ENCODE measurements around the gene SSRP1.
"Not testable (repeated sequence)": the region's sequence is repeated elsewhere in the genome, so short reads cannot be mapped to it uniquely, and the experiment has no call there.

Gene SSRP1

DNA sequence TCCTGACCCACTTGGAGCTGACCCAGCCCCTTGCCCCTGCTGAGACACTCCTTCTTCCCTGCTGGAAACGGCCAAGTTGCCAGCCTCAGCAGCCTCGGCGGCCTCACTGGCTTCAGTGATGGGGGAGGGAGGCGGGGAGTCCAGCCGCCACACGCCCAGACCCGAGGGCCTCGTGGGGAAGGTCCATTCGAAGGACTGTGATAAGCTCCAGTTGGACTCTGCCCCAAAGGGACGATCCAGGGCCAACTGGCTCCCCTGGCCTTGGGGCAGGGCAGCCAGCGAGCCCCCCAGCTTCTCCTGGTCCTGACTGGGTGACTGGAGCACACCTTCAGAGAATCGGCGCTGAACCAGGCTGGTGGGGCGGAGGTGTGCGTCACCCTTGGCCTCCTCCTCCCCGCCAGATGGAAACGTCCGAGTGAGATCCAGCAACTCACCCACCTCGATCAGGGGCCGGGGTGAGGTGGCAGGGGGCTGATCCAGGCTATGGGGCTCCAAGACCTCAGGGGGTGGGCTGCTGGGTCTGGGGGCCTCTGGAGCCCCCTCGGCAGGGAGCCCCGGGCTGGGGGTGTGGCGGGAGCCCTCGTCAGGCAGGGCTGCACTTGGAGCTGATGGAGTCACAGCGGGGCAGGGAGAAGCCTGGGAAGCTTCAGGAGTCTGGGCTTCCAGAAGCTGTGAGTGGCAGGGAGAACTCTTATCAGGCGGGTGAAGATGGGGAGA lies 22.5 kb downstream of the SSRP1 start:
- no peak for DNase-seq

- DNase-seq = no peak
These were observed 23.1 kb downstream of the SSRP1 start for GRCh38 chr11:57312511-57313021.

- DNase-seq = peak; percentile 18
These were observed 24.4 kb downstream of the SSRP1 start for GRCh38 chr11:57311109-57311936.

DNA sequence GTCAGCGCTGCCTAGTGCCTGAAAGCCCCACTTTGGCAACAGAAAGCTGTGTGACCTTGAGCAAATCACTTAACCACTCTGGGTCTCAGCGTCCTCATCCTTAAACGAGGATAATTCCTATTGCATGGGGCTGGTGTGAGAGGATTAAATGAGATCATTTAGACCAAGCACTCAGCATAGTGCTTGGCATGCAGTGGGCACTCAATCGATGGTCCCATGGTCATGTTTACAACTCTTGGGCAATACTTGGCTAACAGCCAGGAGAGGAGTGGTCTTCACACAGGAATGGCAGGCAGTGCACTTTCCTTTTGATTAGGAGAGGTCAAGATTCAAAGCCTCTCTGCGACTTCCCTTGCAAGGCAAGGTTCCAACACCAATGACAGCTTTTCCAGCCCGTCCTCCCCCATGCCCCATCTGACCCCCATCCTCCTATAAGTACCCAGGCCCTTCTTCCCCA lies 25.0 kb downstream of the SSRP1 start:
- no peak for DNase-seq

DNA sequence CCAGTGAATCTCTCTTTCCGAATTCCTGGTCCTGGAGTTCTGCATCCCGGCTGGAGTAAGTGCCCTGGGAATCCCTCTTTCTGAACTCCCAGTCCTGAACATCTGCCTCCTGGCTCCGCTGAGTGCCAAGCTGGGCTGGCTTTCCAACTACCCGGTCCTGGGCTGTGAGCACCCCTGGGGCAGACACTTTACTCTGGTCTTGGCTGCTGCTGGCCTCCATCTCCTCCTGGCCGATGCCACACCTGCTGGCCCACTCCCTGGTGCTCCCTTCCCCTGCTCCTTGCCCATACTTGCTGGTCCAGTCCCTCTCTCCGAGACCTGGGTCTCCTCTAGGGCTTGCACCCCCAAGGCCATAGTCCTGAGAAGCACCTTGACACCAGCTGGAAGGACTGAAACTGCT lies 25.6 kb downstream of the SSRP1 start:
- no peak for DNase-seq

DNA sequence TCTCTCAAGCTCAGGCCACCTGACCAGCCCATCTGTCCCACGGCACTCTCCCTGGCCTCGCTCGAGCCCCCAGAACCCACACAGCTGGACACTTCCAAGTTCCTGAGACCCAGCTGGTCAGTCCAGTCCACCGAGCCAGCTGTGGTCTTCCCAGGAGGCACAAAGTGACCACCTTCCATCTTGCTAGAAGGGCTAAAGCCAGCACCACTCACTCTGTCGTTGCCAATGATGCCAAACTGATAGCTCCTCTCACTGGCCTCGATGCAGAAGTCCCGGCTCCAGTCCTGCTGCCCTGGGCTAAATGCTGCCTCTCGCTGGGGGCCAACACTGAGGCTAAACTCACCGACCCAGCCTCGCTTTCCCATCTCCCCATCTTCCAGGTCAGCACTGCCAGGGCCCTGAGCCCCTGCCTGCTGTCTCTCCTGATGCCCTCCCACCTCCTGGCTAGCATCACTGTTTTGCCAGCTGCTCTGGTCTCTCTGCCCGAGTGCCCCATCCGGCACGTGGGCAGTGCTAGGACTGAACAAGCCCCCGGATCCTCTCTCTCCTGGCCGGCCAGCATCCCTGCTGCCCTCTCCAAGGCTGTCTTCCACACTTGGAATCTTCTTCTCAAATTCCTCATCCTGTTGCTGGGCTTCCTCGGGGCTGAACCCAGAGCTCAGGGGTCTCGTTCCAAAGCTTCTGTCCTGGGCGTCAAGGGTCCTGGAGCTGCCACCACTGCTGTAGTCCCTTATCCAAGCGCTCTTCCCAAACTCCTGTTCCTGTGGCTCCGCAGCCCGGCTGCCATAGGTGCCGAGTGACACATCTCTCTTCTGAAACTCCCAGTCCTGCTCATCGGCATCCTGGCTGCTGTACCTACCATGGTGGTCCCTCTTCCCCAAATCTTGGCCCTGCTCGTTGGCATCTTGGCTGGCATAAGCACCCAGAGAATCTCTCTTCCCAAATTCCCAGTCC lies 26.3 kb downstream of the SSRP1 start:
- no peak for DNase-seq

- no peak for DNase-seq
These were observed 27.1 kb downstream of the SSRP1 start for GRCh38 chr11:57308426-57309060.

- DNase-seq = no peak
These were observed 27.9 kb downstream of the SSRP1 start for GRCh38 chr11:57307666-57308270.

DNA sequence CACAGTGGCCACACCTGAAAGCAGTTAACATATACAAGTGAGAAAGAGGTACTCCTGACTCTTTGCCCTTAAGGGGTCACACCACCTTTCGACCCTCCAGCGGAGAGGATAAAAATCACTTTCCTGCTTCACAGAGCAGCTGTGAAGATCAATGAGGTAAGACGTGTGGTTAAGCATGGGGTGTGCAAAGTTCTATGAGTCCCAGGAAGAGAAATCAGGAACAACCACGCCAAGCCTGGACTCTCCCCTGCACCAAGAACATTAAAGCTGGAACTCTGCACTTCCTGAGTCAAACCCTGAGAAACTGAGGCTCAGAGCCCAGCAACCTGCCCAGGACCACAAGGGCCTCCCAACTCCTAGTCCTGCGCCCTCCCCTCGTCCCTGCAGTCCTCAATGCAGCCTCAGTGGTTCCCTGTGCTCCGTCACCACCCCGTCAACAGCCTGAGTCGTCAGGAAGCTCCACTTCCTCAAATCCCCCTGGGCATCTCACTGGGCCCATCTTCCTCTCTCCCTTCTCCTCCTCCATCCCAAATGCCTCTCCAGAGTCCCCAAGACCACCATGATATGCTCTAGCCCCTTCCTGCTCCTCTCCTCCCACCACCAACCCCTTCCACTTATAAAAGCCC lies 28.6 kb downstream of the SSRP1 start:
- no peak for DNase-seq

DNA sequence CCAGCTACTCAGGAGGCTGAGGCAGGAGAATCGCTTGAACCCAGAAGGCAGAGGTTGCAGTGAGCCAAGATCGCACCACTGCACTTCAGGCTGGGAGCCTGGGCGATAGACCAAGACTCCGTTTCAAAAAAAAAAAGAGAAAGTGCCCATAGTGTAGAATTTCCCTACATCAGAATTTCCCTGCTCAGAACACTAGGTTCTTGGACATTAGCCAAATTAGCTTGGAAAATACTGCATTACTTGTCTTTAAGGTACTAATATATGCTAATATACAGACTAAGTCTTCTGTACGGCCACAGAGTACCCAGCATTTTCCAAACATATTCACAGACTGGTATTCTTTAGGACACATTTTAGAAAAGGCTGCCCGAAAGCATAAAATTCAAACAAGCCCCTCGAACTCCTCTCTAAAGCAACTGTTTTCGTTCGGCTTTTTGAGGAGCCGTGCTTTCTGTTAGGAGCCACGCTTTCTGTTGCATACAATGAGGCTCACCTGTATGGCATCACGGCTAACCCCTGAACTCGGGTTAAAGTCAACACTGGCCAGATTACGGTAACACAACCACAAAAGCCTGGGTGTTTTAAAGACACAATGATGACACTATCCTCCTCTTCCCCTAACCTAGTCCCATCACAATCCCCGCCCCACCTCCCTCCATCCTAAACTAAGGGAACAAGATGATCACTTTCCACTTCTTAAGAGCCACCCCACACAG lies 29.4 kb downstream of the SSRP1 start:
- no peak for DNase-seq

DNA sequence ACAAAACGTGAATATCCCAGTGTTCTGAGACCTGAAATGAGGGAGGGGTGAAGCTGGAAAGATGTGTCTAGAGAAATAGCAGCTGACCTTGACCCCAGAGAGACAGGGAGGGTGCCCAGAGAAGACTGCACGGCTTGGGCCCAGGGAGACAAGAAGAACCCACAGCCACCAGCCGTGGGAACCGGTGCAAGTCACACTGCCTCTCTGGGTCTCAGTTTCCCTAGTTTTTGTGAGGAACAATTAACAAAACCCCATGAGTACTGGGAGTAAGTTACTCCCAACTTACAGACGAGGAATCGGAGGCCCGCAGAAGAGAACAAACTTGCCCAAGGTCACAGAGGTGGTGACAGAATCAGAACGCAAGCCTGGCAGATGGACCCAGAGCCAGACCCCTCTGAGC lies 30.2 kb downstream of the SSRP1 start:
- no peak for DNase-seq

DNA sequence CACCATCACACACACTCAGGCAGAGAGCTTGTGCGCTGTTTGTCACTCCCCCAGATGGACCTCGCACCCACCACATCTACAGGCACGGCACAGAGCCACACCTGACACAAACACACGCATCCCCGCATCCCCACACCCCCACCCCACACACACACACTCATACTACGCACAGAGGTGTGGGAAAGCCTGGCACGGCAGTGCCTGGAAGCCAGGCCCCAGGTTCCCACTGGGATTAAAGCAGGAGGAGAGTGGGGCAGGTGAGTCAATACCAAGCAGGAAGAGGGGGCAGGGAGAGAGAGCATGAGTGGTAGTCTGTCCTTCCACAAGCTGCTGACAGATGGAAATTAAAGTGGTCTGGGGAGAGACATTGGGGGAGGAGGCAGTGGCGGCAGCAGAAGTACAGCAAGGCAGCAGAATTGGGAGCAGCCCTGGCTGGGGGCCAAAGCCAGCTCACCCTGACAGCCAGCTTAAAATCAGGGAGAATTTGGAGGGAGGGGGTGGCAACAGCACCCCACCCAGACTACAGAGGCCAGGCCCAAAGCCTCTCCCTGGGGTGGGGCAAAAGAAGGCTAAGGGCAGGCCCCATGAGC lies 31.6 kb downstream of the SSRP1 start:
- no peak for DNase-seq

DNA sequence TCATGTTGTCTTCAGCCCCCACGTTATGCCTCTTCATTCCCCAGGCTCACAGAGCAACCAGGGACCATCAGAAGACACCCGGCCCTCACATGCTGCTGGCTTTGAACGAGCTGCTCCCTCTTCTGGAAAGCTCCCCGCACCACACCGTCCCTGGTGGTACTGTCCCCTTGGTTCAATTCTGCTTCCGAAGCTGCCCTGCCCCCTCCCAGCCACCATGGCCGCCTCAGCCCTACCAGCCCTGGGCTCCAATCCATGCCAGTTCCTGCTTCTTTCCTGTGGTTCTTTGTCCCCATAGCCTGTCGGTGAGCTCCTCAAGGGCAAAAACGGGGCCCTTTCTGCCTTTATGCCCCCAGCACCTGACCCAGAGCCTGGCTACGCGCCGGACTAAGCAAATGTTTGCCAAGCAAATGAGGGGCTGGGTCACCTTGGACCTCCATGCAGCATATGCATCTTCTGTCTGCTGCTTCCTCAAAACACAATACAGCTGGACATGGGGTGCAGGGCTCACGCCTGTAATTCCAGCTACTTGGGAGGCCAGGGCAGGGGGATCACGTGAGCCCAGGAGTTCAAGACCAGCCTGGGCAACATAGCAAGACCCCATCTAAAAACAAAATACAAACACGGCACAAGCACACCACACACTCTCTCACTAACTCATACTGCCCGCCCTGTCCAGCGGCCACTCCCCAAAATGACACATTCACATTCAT lies 32.3 kb downstream of the SSRP1 start:
- no peak for DNase-seq

DNA sequence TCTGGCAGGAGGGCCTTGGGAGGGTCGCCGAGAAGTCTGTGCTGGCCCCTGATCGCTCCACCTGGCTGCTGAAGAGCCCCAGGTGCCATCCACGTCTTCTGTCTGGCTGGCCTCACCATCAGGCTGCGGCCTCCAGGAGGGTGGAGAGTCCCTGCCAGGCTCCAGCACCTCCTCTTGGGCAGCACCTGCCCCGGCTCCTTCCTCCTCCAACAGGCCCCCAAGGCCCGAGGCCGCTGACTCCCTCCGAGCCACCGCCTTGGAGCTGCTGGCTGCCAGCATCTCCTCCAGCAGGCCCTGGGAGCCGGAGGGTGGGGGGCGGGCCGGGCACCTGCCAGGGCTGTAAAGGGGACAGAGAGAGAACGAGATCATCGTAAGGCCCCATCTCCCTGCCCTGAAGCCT lies 33.2 kb downstream of the SSRP1 start:
- DNase-seq = no peak

- DNase-seq = no peak
These were observed 33.8 kb downstream of the SSRP1 start for GRCh38 chr11:57301711-57302423.

GRCh38 chr11:57300785-57301184 lies 34.9 kb downstream of the SSRP1 start:
- no peak for DNase-seq

GRCh38 chr11:57299150-57299737 lies 36.4 kb downstream of the SSRP1 start:
- DNase-seq = no peak

- no peak for DNase-seq
These were observed 38.5 kb downstream of the SSRP1 start for GRCh38 chr11:57297221-57297620.

DNA sequence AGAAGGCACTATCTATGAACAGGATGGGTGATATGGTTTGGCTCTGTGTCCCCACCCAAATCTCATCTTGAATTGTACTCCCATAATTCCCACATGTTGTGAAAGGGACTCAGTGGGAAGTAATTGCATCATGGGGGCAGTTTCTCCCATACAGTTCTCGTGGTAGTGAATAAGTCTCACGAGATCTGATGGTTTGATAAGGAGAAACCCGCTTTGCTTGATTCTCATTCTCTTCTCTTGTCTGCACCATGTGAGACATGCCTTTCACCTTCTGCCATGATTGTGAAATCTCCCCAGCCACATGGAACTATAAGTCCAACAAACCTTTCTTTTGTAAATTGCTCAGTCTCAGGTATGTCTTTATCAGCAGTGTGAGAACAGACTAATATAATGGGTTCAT lies 39.5 kb downstream of the SSRP1 start:
- not testable (repeated sequence) for DNase-seq

Measured in activated CD4-positive, alpha-beta T cell treated with anti-CD3 and anti-CD28 coated beads for 1 hour (primary cell).